ENCODE results near the gene QSOX1. TPM values are rescaled to one million over a fixed set of nuclear protein-coding genes. Genes with fewer than 3 reads are reported as not detected.

Gene QSOX1
- total RNA-seq, 1 experiment from 2014 or later: 69.0 TPM

DNA sequence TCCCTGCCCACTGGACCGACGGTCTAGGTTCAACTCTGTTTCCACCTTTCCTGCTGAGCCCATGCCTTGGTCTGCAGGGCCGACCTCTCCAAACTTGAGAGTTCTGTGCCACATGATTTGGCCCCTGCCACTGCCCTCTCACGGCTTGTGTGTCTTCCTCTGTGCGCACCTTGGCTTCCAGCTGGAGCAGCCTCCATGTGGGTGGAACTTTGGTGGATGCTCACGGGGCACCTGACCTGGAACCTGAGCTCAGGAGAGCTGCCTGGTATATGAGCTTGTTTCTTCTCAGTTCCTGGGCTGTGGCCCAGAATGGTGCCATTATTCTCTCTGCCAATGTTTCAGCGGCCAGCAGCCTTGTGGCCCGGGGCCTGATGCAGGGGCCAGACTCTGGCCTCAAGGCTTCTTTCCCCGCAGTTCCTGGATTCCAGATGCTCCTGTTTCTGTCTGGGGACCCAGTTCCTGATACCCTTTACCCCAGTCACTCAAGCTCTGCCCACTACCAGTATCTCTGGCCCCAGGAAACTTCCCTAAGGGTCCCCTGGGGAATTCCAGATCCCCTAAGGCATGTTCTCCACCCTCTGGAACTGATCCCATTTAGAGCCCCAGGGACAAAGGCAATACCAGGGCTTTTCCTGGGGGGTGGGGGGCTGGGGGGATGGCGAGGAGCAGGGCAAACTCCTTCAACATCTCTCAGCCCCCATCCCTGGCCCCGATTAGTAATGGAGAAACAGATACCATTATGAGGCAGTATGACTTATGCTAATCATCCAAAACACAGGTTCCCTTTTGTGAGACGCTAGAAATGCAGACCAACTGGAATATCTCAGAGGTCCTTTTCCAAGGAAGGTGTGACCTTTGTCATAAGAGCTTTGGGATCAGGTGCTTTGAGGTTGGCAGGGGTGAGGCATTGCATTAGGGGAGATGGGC is 11.1 kb downstream of the QSOX1 start:
- peak; percentile 21 for DNase-seq (ENCODE audit: low spot score)
- no peaks in the 10 kb centered on the region for H3K27me3 ChIP-seq (replicated peaks; ENCODE audit: insufficient read depth, low read depth, low read length, poor library complexity)
- no peak for TF ChIP-seq EZH2 (IDR thresholded peaks at IDR 0.05; ENCODE audit: borderline replicate concordance, low read depth, low read length, poor library complexity, severe bottlenecking)
- TF ChIP-seq, protein P1, sequence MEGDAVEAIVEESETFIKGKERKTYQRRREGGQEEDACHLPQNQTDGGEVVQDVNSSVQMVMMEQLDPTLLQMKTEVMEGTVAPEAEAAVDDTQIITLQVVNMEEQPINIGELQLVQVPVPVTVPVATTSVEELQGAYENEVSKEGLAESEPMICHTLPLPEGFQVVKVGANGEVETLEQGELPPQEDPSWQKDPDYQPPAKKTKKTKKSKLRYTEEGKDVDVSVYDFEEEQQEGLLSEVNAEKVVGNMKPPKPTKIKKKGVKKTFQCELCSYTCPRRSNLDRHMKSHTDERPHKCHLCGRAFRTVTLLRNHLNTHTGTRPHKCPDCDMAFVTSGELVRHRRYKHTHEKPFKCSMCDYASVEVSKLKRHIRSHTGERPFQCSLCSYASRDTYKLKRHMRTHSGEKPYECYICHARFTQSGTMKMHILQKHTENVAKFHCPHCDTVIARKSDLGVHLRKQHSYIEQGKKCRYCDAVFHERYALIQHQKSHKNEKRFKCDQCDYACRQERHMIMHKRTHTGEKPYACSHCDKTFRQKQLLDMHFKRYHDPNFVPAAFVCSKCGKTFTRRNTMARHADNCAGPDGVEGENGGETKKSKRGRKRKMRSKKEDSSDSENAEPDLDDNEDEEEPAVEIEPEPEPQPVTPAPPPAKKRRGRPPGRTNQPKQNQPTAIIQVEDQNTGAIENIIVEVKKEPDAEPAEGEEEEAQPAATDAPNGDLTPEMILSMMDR (conservative IDR thresholded peaks at IDR 0.05; ENCODE audit: low read depth, low read length): no peak
- H3K4me3 ChIP-seq (ENCODE audit: low read depth, low read length, poor library complexity, severe bottlenecking): no peak overlapping the region
- no peaks in the 10 kb centered on the region for H3K36me3 ChIP-seq (ENCODE audit: insufficient read depth, low read length, poor library complexity, severe bottlenecking)
- H3K4me1 ChIP-seq (ENCODE audit: insufficient read depth, low read length, poor library complexity, severe bottlenecking): peaks cover 33% of the 10 kb centered on the region
- BruUV-seq (replicated peaks): no TSS peak
- ChIA-PET CTCF (interaction anchor here (1.3 kb wide), 1 partner anchor 14 kb away, joined by 4 read pairs; no protein-coding TSS in a partner anchor), POLR2A (ENCODE audit: low non-redundant PET) (interaction anchor here (0.5 to 0.7 kb wide), 2 partner anchors 18 to 89 kb away, joined by 3 read pairs; no protein-coding TSS in a partner anchor)
- no peaks in the 10 kb centered on the region for H3K9me3 ChIP-seq (ENCODE audit: low read depth, low read length, poor library complexity, severe bottlenecking)
- H3K27ac ChIP-seq (ENCODE audit: low read depth, low read length, poor library complexity, severe bottlenecking): no peak overlapping the region
- intact Hi-C loops (cut with micrococcal nuclease; ENCODE audit: unreplicated experiment): loop anchor here (10.0 kb wide), 1 partner anchor 211 kb away; the partner anchor contains the start of gene CEP350

DNA sequence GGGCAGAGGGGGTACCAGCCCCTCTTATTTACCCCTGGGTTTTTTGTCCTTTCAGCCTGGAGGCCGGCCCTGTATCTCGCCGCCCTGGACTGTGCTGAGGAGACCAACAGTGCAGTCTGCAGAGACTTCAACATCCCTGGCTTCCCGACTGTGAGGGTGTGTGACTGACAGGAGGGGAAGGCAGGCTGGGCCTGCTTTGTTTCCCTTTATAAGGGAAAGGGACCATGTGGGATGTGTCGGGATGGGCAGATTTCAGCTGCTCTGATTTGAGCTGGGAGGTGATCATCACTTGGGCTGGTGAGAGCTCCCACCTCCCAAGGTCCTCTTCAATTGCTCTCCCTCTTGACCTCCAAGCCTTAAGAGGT is 11.7 kb downstream of the QSOX1 start:
- Histone ChIP-seq H3K27ac (ENCODE audit: low read depth, low read length, poor library complexity, severe bottlenecking) (no peak overlapping the region), H3K9me3 (ENCODE audit: low read depth, low read length, poor library complexity, severe bottlenecking) (no peaks in the 10 kb centered on the region), H3K36me3 (ENCODE audit: insufficient read depth, low read length, poor library complexity, severe bottlenecking) (no peaks in the 10 kb centered on the region), H3K27me3 (replicated peaks; ENCODE audit: insufficient read depth, low read depth, low read length, poor library complexity) (no peaks in the 10 kb centered on the region), H3K4me3 (ENCODE audit: low read depth, low read length, poor library complexity, severe bottlenecking) (no peak overlapping the region), H3K4me1 (ENCODE audit: insufficient read depth, low read length, poor library complexity, severe bottlenecking) (peaks cover 33% of the 10 kb centered on the region)
- CTCF ChIA-PET: interaction anchor here (0.7 to 1.3 kb wide), 2 partner anchors 13 to 351 kb away, joined by 4 to 6 read pairs; no protein-coding TSS in a partner anchor
- intact Hi-C loops (cut with micrococcal nuclease; ENCODE audit: unreplicated experiment): loop anchor here (10.0 kb wide), 1 partner anchor 212 kb away; the partner anchor contains the start of gene CEP350
- POLR2A ChIA-PET (ENCODE audit: low non-redundant PET): no interaction called here
- BruUV-seq (replicated peaks): no TSS peak
- TF ChIP-seq EZH2 (IDR thresholded peaks at IDR 0.05; ENCODE audit: borderline replicate concordance, low read depth, low read length, poor library complexity, severe bottlenecking): no peak
- TF ChIP-seq, protein P1 (conservative IDR thresholded peaks at IDR 0.05; ENCODE audit: low read depth, low read length): no peak
- DNase-seq (ENCODE audit: low spot score): no peak

DNA sequence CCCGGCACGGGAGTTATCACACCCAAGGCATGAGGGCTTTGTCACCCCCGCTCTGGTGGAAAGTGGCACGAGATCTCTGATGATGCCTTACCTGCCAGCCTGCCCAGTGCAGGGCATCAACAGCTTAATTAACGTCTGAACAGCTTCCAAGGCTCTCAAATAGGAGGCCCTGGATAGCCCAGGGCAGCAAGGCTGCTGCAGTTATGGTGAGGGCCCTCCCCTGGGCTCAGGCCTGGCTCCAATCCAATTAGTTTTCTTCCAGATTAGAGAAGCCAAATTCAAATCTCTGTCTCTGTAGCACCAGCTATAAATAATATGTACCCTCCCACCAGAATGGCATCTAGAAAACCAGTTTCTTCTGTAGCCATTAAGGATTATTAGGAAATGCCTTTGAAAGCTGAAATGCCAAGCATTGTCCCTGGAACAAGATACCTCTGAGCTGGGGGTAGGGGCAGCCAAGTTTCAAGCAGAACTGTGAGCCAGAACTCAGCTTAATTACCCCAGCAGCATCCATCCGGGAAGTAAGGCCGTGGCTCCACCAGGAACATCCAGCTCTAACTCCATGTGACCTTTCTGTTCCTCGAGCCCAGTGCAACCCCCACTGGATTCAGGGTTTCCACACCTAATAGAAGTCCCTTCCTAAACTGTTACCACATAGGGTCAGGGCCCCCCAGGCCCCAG is 12.5 kb downstream of the QSOX1 start:
- H3K36me3 ChIP-seq (ENCODE audit: insufficient read depth, low read length, poor library complexity, severe bottlenecking): no peaks in the 10 kb centered on the region
- TF ChIP-seq, protein P1 (conservative IDR thresholded peaks at IDR 0.05; ENCODE audit: low read depth, low read length): no peak
- no peak for TF ChIP-seq EZH2 (IDR thresholded peaks at IDR 0.05; ENCODE audit: borderline replicate concordance, low read depth, low read length, poor library complexity, severe bottlenecking)
- intact Hi-C loops (cut with micrococcal nuclease; ENCODE audit: unreplicated experiment): loop anchor here (10.0 kb wide), 1 partner anchor 212 kb away; the partner anchor contains the start of gene CEP350

More for the DNA sequence above, 12.5 kb downstream of the QSOX1 start:
- Histone ChIP-seq H3K27ac (ENCODE audit: low read depth, low read length, poor library complexity, severe bottlenecking) (no peak overlapping the region), H3K9me3 (ENCODE audit: low read depth, low read length, poor library complexity, severe bottlenecking) (no peaks in the 10 kb centered on the region), H3K27me3 (replicated peaks; ENCODE audit: insufficient read depth, low read depth, low read length, poor library complexity) (no peaks in the 10 kb centered on the region), H3K4me3 (ENCODE audit: low read depth, low read length, poor library complexity, severe bottlenecking) (no peak overlapping the region), H3K4me1 (ENCODE audit: insufficient read depth, low read length, poor library complexity, severe bottlenecking) (peaks cover 33% of the 10 kb centered on the region)
- peak; percentile 66 for DNase-seq (ENCODE audit: low spot score)
- CTCF ChIA-PET: interaction anchor here (0.6 to 2.0 kb wide), 6 partner anchors 12 to 461 kb away, joined by 3 to 11 read pairs (median 5); no protein-coding TSS in a partner anchor
- BruUV-seq (replicated peaks): no TSS peak
- POLR2A ChIA-PET (ENCODE audit: low non-redundant PET): no interaction called here
